Amniotic epithelial cell (primary cell): ENCODE results near the gene CHST9.
A peak's percentile ranks its signal among the peaks of the same experiment; 100 is the strongest.
"Not testable (repeated sequence)": the region's sequence is repeated elsewhere in the genome, so short reads cannot be mapped to it uniquely, and the experiment has no call there.

Source experiments
- DNase-seq: peaks from one replicate; pipeline ENCODE4 v3.0.0-alpha.2; 2010; ENCODE audit warnings: low read depth

CHST9 gene

DNA sequence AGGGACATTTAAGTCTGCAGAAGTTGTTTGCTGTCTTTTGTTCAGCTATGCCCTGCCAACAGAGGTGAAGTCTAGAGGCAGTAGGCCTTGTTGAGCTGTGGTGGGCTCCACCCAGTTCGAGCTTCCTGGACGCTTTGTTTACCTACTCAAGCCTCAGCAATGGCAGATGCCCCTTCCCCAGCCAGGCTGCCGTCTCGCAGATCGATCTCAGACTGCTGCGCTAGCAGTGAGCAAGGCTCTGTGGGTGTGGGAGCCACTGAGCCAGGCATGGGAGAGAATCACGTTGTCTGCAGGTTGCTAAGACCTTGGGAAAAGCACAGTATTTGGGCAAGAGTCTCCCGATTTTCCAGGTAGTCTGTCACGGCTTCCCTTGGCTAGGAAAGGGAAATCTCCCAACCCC, 91.8 kb downstream of the CHST9 start:
- DNase-seq, result not testable (repeated sequence)

DNA sequence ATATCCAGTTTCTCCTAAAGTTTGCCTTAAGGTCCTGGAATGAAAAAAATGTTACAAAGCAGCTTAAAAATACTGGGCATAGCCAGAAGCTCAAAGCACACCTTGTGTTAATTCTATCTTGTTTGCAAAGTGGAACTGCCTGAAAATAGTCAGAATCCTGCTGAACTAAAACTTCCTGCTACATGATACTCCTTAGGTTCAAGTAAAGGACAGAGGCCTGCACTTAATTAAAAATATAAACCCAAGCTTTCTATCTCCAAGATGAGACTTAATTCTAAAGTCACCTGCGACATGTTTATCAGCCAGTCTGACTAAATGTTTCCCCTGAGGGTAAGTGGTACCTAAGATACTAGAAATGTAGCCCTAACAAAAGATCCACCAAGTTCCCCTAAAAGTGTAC, 103.4 kb downstream of the CHST9 start:
- no peak for DNase-seq

DNA sequence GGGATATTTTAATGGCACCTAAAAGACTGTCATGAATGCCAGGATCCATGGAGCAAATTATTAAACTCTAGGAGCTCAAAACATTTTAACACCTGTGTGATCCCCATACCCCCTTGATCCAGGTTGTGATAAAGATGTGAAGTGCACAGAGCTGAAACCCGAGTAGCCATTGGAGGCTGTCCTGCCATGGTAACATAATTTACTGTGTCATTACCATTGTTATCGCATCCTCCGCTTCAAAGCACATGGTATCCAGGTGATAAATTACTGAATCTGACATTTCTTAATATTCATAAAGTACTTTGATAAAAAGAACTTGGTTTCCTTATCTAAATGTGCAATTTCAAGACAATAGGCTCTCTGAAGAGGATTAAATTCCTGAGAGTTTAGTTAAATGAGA, 109.3 kb downstream of the CHST9 start:
- no peak for DNase-seq

DNA sequence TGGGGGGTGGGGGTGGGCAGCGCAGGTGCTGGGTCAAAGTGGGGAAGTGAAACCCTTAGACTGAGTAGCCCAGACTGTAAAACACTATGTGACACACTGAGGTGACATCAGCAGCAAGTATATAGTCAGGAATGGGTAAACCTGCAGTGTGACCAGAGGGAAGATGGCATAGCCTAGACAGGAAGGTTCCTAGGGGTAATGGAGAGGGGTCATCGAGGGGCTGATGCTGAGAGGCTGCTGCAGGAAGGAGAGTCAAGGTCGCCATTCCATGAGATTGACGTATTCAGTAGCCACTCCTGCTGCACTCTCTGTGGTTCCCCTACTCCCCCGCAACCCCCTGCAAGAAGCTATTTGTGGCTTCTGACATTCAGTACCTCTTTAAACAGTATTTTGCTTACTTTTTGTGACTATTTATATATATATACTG, 111.7 kb downstream of the CHST9 start:
- no peak for DNase-seq

DNA sequence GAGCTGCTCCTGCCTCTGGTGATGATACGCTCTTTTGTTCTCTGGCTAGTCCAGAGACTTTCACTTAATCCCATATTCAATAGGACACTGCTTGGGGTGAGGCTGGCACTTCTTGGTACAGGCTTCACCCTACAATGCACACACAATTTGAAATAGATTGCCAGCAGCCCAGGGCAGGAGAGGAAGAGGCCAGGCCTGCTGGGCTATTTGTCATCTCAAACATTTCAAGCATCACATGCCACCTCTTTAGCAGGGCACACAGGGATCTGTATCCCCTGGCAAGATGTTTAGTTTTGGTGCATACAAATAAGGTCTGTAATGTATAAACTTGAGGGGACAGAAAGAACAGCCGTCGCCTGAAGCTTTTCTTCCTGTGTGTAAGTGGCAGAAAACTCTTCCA, 120.4 kb downstream of the CHST9 start:
- DNase-seq, result no peak

DNA sequence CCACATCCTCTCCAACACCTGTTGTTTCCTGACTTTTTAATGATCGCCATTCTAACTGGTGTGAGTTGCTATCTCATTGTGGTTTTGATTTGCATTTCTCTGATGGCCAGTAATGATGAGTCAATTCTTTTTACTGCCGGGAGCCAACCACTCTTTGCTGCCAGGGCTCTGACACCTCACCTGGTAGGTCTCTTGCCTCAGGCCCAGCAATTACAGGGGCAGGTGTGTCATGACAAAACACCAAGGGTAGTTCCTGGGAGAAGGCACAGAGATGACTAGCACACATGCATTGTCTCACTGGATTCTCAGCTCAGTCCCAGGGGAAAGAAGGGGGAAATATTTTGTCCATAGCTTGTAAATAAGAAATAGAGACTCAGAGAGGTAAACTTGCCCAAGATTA, 122.3 kb downstream of the CHST9 start:
- DNase-seq, result no peak

DNA sequence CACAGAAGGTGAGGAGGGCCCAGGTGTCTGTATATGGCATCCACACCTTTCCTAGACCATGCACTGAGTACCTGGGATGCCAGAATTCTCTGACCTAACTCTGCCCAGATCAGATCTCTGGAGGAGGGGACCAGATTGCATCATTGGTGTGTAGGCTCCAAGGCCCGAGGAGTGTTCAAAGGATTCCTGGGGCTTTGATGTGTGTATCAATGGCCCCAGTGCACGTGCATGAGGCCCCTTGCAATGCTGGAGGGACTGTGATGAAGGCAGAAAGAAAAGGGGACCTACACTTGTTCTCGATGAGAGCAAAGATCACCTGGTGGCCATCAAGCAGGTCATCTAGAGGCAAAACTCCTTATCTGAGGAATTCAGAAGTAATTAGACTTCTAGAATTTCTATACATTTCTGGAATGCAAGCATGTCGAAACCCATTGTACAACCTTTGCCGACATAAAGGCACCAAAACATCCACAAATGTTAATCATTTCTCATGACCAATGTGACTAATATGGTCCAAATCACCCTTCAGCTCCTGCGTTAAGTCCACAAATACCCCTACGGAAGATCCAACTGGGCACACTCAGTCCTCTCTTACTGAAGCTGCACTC, 123.5 kb downstream of the CHST9 start:
- DNase-seq, result no peak

DNA sequence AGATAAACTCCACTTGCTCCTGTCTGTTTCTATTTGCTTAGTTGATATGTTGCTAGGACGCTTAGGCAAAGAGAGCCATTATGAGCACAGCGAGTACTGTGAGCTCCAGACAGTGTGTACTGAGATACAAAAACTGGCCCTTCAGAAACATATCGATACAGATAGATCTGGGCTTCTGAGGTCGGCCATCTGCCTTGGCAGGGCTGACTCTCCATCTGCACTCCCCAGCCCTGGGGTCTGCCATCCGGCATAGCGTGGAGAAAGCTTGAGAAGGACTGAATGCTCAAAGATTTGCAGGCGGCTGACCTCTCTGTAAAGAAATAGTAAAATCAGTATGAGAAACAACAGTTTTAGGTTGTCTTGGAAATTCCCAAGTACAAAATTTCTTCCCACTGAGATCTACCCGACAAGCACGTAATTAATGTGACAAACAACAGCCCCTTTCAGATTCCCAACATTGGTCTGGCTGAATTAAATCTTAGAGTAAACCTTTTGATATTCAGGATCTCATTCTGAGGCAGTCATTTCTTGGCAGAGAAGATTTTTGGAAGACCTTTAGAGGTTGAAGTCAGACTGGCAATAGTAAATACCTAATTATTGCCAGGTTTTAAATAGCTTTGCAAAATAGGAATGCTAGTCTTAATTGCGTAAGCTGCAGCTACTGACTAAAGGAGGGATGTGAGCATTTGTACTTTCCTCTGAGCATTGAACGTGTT, 127.4 kb downstream of the CHST9 start:
- DNase-seq, result no peak

DNA sequence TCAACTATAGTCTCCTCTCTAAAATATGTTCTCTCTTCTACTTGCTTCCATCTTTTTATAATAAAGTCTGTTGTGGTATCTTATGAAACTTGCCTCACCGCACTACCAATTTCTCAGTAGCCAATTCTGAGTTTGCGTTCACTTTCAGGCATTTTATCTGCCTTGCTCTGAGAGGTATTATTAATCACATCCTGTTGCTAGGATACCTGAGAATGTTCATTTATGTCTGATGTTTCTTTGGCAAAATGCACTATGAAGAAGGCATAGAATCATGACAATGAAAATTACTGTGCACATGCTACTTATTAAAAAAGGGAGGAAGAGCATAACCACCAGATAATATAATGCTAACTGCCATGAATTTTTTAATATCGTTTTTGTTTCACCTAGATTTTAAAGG, 130.2 kb downstream of the CHST9 start:
- DNase-seq, result no peak

DNA sequence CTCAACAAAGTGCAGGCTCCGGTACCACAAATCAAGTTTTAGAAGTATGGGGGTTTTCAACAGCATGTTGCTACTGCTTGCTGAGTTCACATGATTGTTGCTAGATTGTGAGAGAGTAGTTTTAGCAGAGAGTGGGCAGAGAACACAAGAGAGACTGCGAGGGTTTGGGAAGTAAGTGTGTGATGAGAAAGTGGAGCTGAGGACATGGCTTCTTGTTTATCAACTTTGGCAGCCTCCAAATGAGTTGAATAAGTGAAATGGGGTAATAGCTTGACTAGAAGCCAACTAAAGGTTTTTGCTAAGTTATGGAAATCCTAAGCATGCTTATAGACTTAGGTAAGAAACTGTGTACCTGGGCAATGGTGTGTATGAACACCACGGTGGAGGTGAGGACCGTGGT, 135.1 kb downstream of the CHST9 start:
- DNase-seq, result no peak

DNA sequence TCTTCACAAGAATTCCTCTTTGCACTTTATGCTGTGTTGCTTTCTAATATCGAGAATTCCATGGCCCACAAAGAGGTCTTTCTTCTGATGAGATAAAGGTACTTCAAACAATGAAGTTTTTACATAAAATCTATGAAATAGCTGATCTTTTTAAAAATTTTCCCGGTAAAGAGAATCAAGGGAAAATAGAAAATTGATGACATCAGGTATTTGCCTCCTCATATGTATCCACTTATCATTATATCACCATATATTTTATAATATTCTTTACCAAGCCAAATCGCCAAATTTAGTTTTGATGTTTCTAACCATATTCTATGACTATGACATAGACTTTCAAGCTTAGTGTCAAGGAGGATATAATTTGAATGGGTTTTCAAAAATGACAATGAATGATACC, 139.8 kb downstream of the CHST9 start:
- no peak for DNase-seq

DNA sequence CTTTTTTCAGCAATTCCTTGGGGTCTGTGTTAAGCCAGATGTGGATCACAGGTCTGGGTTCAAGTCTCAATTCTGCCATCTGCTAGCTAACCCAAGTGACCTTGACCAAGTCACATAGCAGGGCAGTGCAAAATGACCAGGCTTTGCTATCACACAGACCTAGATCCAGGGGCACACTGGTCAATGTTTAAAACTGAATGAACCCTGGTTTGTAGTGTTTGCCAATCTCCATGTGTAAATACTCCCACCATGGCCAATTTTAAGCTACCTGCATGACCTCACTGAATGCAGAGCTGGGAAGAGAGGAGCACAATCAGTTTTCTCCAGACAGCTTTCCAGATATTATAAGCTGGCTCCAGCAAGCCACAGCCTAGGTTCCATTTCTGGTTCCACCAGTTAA, 142.9 kb downstream of the CHST9 start:
- no peak for DNase-seq

DNA sequence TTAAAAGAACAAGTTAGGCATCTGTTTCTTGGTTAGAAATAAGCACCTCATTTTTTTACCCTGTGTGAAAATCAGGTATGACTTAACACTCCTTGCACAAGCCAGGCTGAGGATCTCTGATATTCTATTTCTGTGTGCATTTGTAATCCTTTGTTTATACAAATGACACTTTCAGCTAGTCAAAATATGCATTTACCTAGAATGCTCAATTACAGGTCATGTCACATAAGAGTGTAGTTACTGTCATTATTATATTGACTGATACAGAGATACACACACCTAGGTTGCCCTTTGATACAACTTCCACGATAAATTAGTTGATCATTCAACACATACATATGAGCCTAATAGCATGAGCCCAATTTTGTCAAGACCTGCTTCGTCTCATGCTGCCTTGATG, 144.3 kb downstream of the CHST9 start:
- DNase-seq, result no peak

DNA sequence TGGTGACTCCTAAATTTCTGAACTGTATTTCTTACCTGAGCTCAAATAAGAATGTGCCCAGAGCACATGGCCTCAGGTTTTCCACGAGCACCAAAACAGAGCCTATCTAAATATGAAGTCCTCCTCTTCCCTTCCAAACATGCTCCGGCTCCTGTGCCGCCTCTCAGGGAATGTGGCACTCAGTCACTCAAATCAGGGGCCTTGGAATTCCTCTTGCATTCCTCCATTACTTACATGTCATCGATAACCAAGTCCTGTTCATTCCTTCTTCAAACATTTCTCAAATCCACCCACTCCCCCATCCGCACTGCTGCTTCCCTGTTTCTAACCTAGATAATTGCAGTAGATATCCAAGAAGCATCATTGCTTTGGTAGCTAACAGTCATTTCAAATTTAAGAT, 151.4 kb downstream of the CHST9 start:
- DNase-seq, result no peak

DNA sequence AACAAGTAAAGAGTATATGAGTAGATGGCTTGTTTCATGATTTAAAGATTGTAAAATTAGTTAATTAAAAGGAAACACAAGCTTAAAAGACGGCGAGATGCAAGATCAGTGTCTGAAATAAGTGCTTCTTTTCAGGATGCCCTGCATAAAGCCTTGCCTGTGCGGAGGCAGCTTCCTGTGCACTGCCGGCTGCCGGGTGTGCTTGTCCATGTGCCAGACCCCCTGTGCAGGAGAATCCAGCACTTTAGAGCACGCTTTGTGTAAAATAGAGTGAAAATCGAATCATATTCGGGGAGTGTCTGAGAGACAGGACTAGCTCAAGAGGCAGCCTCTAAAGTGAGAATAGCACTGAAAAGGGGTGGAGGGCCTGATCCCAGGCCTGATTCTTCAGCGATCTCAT, 154.7 kb downstream of the CHST9 start:
- no peak for DNase-seq

DNA sequence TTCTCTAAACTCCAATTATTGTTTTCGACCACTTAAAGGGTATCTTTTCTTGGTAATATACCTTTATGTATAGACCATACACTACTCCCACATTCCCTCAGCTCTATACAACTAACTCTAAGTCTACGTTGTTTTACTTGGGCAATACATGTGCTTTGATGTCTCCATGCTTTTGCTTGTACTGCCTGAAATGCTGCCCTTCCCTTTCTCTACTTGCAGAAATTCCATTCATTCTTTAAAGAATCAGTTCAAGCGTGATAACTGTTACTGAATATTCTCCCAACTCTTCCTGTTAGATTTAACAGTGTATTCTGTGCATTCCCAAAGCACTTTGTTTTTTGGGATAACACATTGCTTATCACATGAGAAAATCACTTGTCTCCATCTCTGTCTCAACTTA, 162.6 kb downstream of the CHST9 start:
- DNase-seq, result no peak

DNA sequence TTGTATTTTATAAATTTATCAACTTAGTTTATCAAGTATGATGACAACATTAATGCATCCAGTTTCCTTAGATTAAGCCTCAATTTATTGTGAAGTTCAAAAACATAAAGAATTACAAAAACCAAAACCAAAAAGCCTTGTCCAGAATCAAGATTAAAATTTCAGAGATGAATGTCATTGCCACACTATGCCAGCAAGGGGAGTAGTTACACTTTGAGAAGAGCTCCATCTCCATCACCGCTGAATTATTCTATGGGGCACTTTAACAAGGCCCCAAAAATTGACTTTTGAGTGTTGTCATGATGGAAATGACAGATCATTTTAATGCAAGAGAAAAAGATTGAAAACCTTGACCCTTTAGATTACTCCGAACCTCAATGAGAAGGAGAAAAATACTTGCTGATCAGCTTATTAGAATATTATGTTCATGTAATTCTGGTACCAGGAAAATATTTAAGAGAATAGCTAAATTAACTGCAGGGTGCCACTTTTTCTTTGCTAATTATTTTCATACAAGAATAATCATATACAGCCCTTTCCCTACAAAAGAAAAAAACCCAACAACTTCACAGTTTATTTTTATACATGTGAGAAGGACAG, 167.1 kb downstream of the CHST9 start:
- DNase-seq, result peak; percentile 1

DNA sequence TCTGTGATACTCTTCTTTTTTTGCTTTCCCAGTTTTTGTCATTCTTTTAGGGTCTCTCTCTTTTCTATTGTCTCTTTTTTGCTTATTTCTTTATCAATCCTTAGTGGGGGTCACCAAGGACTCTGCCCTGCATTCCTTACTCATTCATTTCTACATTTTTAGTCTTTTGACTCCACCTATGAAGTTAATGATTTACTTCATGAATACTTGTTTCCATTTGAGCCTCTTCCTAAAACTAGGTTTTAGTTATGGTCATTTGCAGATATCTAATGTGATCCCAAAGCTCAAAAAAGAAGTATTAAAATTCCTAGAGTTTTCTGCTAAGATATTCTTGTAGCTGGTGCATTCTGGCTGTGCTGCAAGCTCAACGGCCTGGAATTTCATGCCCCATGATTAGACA, 170.3 kb downstream of the CHST9 start:
- DNase-seq, result no peak

DNA sequence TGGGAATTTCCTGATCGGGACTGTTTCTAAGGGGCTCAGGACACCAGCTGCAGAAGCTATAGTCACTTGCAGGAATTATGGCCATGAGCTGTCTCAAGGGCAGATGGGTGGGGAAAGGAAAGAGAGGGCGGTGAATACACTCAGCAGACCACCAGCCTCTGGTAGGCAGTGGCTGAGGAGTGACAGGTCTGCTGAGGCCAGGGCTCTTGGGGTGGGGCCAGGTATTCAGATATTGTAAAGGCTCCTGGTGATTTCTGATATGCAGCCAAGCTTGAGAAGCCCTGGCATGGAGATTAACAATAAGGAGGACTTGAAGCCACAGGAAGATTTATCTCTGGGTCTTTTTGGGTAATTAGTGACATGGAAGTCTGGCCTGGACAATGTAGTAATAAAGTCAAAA, 174.3 kb downstream of the CHST9 start:
- DNase-seq, result no peak

DNA sequence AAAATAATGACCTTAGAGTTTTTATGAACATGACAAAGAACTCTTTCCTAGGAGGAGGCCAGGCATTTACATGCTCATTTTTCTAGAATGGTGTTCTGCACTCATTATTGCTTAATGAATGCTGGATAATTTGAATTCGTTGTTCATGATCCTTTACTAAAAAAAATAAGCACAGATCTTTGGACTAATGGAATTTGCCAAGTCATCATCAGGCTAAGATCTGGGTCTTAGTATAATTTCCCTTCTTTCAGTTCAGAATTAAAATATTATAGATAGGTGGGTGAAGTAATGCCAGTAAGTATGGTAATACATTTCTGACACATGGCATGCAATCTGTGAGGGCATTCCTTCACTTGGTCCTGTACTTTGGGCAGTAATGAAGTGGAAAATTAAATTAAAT, 175.8 kb downstream of the CHST9 start:
- no peak for DNase-seq

DNA sequence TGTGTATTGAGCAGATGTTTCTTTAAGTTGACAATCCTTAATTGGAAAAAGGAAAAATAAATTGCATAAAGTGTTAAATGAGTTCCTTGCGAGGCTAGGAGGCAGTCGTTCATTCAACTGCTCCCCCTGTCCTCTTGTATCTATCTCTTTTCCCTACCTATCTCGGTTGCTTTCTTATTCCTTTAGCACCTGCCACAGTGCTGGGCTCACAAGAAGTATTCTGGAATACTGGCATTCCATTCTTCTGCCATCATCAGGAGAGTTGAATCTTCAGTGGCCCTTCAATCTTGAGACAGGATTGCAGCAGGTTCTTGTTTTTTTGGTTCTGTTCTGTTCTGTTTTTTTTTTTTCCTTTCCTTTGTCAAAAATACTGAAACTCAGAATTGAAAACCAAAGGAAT, 176.5 kb downstream of the CHST9 start:
- DNase-seq, result no peak

DNA sequence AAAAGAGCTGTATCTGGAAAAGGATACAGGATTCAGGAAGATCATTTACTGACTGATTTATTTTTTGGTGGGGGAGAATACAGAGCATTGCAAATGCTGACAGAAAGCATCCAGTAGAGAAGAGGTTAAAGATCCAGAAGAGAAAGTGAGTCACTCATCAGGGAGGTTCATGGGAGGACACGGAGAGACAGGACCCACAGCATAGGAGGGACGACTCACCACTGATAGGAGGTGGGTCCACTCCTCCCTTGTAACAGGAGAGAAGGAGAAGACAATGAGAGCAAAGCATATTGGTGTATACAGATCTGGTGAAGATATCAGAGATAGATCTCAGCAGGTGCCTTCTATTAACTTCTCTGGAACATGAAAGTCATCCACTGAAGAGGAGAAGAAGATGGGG, 177.2 kb downstream of the CHST9 start:
- no peak for DNase-seq

DNA sequence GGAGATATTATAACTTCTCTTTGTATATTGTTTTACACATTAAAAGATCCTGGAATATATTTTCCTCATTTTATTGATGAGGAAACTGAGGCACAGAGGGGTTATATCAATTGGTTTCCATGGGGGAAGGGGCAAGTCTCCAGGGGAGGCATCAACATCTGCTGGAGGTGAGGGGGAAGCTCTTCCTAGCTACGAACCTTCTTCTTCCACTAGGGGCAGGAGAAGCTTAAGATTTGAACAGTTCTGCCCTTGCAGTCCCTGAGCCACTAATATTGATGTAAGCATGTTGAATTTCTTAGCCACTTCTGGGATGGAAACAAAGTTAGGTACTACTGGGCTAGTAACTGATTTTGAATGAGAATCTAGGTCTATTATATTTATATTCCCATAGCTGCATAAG, 179.5 kb downstream of the CHST9 start:
- DNase-seq, result no peak
